Measurements from ENCODE around the gene ARMS2.

DNA sequence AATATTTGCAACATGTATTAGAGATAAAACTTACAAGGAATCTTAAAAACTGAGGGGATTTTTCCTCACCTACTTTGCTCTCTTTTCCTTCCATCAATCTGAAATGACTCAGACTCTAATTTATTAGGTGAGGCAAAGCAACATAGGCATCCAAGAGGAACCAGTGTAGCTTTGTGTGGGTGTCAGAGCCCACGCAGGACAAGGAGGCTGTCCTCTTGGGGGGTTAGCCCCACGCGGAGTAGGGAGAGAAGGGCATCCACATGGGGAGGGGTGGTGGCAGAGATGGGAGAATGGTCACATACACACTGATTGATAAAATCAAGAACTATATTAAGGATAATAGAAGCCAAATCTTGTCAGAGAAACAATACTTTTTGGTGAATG lies 33.8 kb upstream of the ARMS2 start:
- TF ChIP-seq, protein P1, sequence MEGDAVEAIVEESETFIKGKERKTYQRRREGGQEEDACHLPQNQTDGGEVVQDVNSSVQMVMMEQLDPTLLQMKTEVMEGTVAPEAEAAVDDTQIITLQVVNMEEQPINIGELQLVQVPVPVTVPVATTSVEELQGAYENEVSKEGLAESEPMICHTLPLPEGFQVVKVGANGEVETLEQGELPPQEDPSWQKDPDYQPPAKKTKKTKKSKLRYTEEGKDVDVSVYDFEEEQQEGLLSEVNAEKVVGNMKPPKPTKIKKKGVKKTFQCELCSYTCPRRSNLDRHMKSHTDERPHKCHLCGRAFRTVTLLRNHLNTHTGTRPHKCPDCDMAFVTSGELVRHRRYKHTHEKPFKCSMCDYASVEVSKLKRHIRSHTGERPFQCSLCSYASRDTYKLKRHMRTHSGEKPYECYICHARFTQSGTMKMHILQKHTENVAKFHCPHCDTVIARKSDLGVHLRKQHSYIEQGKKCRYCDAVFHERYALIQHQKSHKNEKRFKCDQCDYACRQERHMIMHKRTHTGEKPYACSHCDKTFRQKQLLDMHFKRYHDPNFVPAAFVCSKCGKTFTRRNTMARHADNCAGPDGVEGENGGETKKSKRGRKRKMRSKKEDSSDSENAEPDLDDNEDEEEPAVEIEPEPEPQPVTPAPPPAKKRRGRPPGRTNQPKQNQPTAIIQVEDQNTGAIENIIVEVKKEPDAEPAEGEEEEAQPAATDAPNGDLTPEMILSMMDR (IDR thresholded peaks at IDR 0.05; ENCODE audit: low read depth, low read length), result no peak
- TF ChIP-seq EZH2phosphoT487 (IDR thresholded peaks at IDR 0.05; ENCODE audit: low read depth), result no peak

Data from OCI-LY3 (cell line).